Stomach (tissue), 4 donors: ENCODE results near the gene CD300LD.

Source experiments
- EP300 ChIP-seq: sonication (generic); formaldehyde crosslinking; IDR thresholded peaks from one replicate; pipeline ENCODE4 v1.6.1; 2017; ENCODE audit warnings: antibody characterized with exemption
- POLR2A ChIP-seq, 4 donors: fragments of 450-650 bp; IDR thresholded peaks; one replicate each; pipeline ENCODE4 v1.6.1; 2016; ENCODE audit warnings: antibody characterized with exemption in 4 of 4, control low read depth in 2 of 4, mild to moderate bottlenecking in 1 of 4, moderate library complexity in 1 of 4
- POLR2AphosphoS5 ChIP-seq, 3 donors: sonication (generic); formaldehyde crosslinking; IDR thresholded peaks; one replicate each; pipeline ENCODE4 v1.6.1; 2016; ENCODE audit warnings: antibody characterized with exemption in 3 of 3
- TF ChIP-seq, protein P1 (sequence below), 7 experiments: fragments of 450-650 bp in 4 of 7; fragments of 200-600 bp in 3 of 7; sonication (generic) in 3 of 7; IDR thresholded peaks; one replicate each; pipeline ENCODE4 v1.5.1; 2016 to 2019; ENCODE audit warnings: antibody characterized with exemption in 7 of 7, control low read depth in 2 of 7, mild to moderate bottlenecking in 1 of 7

DNA sequence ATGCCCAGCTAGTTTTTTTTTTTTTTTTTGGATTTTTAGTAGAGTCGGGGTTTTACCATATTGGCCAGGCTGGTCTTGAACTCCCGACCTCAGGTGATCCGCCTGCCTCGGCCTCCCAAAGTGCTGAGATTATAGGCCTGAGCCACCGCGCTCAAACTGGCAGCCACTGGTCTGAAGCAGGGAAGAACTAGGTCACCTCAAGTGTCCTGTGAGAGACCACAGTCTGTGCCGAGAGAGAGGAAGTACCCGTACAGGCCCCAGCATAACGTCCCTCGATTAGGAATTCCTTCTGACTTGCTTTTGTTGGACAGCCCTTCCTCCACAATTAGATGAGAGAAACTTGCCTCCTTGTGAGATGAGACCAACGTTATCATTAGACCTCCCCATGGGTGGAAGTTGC, 45.2 kb upstream of the CD300LD start:
- TF ChIP-seq POLR2A (IDR thresholded peaks at IDR 0.05), result no peak
- TF ChIP-seq, protein P1, sequence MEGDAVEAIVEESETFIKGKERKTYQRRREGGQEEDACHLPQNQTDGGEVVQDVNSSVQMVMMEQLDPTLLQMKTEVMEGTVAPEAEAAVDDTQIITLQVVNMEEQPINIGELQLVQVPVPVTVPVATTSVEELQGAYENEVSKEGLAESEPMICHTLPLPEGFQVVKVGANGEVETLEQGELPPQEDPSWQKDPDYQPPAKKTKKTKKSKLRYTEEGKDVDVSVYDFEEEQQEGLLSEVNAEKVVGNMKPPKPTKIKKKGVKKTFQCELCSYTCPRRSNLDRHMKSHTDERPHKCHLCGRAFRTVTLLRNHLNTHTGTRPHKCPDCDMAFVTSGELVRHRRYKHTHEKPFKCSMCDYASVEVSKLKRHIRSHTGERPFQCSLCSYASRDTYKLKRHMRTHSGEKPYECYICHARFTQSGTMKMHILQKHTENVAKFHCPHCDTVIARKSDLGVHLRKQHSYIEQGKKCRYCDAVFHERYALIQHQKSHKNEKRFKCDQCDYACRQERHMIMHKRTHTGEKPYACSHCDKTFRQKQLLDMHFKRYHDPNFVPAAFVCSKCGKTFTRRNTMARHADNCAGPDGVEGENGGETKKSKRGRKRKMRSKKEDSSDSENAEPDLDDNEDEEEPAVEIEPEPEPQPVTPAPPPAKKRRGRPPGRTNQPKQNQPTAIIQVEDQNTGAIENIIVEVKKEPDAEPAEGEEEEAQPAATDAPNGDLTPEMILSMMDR (IDR thresholded peaks at IDR 0.05), result no peak
- TF ChIP-seq EP300, result no peak
- no peak for TF ChIP-seq POLR2AphosphoS5 (IDR thresholded peaks at IDR 0.05)
